HG02870 (cell line): ENCODE measurements around the gene MEGF11.

ENCODE experiments used
- ATAC-seq: cut with Tn5 transposase; IDR thresholded peaks from one replicate; pipeline ENCODE4 v1.9.1; 2021; ENCODE audit warnings: mild to moderate bottlenecking, moderate library complexity; ENCODE audit not compliant: unreplicated experiment

The MEGF11 gene

DNA sequence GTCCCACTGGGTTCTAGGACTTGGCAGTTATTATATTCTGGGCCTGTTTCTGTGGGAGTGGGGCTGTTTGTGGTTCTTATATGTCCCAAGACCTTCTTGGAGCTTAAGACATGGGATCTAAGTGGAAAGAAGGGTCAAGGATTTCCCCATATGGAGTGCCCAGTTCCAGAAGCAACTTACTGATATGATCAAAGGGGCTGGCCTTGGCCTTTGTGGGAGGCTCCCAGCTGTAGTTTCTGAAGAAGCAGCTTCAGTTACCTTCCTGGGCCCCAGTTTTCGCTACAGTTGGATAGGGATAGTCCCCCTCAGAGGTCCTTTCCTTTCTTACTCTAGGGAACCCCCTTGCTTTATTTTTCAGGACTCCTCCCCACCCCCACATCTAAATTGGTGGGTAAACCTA, 328.2 kb downstream of the MEGF11 start:
- no peak for ATAC-seq

DNA sequence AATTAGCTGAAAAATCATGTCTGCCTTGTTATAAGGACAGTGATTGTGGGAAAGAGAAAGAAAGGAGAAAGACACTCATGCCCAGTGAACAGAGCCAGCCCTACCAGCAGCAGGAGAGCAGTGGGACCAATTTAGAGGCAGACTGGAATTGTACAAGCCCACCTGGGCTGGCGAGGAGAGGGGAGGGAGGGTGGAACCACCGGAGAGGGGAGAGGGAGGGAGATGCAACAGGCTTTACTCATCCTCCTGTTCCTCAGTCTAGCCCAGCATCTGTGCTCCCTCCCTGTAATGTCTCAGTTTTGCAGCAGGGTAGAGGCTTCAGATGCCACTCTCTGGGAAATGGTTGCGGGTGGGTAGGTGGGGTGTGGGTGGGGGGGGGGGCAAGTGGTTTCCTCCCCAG, 329.5 kb downstream of the MEGF11 start:
- no peak for ATAC-seq

DNA sequence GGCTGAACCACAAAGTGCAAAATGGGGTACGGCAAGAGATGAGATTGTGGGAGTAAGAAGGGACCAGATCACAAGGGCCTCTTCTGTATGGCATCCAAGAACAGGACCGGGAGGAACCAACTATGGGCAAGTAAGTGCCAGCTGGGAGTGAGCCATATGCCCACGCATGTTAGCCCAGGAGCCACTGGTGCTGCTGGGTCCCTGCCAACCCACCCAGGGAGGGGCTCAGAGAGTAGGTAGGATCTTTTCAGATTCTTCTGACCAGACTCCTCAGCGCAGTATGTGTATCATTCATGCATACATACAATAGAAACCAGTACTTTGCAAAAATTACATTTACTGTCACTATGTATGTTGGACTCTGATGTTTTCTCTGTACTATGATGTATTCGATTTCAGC, 330.3 kb downstream of the MEGF11 start:
- no peak for ATAC-seq

DNA sequence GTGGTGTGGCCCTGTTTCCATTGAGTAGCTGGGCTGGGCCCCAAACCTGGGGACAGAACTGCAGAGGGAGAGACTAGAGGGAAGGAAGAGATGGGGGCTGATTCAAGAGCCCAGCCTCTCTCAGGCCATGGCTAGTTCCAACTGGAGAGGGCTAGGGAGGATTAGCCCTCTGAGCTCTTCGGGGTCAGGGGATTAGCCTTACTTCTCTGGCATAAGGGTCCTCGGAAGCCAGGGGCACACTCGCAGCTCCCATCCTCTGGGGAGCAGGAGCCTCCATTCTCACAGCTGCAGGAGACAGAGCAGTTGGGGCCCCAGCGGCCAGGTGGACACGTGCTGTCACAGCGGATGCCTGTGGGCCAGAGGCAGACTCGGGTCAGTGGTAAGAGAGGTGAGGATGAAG, 330.9 kb downstream of the MEGF11 start:
- ATAC-seq = no peak

DNA sequence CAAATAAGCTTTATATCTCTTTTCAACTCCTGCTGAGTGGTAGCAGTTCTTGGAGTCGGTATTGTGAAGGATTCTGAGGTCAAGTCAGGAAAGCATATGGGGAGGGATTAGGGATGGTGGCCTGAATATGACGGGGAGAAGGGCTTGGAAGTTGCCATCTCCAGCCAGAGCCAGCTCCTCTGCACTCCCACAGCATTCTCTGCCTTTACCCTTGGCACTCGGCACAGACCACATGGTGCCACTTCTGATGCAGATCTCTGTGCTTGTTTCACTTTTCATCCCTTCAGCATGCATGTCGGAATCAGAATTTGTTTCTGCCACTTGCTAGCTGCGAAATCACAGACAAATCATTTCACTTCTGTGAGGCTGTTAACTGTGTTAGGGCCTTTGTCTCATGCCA, 331.8 kb downstream of the MEGF11 start:
- ATAC-seq = no peak

DNA sequence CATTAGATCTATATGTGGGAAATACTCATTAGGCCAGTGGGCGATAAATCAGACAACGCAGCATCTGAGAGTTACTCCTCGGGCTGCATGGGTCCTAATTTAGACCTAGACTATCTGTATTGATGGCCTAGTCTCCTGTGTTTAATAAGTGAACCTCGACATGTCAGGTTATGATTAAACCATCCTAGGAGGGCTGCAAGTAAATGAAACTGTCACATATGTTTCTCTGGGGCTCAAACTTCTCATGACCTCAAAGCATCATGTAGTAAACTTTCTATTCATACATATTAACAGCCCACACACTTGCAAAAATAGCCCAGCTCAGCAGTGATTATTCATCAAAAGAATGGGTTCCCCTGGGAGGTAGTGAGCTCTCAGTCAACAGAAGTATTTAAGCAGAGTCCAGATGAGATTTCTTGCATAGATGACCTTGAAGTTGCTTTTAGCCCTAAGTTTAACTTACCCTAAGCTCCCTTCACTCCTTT, 332.7 kb downstream of the MEGF11 start:
- ATAC-seq = peak; percentile 32

DNA sequence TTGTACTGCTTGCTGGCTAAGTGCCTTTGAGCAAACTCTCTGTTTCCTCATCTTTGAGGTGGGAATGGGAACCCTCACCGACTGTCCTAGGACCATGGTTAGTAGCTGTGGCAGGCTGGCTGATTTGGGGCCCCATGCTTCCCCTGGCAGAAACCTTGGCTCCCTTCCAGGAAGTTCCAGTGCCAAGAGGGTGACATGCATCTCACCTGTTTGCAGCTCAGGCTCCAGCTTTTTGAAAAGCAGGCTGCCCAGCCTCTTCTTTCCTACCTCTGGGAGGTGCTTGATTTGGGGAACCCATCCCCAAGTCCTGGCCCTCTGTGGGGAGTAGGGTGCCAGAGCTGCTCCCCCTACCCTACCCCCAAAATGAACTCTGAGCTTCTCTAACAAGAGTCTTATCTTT, 333.4 kb downstream of the MEGF11 start:
- ATAC-seq = no peak

DNA sequence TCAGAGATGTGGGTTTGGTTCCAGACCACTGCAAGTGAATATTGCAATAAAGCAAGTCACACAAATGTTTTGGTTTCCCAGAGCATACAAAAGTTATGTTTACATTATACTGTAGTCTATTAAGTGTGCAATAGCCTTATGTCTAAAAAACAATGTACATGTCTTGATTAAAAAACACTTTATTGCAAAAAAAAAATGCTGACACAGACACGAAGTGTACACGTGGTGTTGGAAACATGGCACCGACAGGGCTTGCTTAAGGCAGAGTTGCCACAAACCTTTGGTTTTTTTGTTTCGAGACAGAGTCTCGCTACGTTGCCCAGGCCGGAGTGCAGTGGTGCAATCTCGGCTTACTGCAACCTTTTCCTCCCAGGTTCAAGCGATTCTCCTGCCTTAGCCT, 334.2 kb downstream of the MEGF11 start:
- no peak for ATAC-seq

DNA sequence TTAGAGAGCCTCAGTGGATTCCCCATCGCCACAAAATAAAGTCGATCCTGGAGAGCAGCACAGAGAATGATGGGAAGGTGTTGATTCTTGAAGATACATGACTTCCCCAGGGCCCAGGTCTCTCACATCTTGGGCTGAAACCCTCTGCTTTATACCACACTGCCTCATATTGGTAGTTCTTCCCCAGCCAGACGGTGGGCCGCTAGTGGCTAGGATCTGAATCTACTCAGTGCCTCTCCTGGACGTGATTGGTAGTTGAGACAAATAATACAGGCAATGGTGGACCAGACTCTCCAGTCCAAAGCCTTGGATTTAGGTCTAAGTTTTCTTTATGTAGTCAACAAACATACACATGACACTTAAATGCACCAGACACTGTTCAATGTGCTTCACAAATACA, 334.6 kb downstream of the MEGF11 start:
- no peak for ATAC-seq

DNA sequence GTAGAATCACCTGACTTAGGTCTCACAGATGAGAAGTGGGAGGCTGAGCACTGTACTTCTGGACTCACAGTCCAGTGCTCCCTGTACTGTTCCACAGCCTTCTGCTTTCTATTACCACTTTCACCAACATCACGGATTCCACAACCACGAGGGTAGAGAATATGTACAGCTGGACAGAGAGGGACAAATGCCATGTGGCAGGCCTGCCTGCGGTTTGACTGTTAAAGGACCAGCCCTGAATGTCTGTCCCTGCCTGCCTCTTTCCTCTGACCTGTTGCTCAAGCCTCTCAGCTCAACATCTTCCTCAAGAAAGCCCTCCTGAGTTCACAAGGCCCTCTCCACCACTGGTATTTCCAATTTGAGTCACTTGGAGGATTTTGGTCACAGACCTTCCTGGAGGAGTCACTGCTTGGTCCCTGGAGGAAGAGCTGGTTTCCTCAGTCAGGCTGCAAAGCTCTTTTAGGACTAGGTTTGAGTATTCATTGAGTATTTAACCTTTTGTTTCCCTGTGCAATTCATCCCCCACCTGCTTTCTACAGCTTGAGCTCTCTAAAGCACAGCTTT, 335.1 kb downstream of the MEGF11 start:
- no peak for ATAC-seq

DNA sequence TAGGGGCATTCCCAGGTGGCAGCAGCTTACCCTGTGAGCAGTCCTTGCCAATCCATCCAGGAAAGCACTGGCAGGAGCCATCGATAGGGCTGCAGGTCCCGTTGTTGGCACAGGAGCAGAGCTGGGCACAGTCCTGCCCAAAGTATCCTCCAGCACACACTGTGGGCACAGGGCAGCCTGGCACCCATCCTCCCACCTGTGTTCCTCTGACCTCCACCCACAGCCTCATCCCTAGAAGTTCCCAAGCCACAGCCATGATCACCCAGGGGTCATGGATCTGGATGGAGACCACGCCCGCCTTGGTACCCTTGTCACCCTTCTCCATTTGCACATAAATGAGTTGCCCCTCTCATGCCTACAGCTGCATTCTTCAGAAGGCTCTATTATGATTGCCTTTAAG, 335.6 kb downstream of the MEGF11 start:
- no peak for ATAC-seq

DNA sequence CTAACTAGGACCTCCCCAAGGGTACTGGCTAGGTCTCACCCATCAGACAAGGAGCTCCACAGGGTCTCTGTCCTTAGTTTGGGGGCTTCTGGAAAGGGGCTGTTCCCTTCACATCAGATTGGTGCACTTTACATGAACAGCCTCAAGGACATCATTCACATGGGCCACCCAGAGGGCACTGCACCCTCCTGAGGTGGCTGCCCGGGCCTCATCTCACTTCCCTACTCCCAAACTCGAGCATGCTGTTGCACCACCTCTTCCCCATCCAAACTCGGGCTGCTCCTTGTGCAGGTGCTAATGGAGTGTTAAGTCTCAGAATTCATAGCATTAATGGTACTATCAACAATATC, 336.2 kb downstream of the MEGF11 start:
- no peak for ATAC-seq

DNA sequence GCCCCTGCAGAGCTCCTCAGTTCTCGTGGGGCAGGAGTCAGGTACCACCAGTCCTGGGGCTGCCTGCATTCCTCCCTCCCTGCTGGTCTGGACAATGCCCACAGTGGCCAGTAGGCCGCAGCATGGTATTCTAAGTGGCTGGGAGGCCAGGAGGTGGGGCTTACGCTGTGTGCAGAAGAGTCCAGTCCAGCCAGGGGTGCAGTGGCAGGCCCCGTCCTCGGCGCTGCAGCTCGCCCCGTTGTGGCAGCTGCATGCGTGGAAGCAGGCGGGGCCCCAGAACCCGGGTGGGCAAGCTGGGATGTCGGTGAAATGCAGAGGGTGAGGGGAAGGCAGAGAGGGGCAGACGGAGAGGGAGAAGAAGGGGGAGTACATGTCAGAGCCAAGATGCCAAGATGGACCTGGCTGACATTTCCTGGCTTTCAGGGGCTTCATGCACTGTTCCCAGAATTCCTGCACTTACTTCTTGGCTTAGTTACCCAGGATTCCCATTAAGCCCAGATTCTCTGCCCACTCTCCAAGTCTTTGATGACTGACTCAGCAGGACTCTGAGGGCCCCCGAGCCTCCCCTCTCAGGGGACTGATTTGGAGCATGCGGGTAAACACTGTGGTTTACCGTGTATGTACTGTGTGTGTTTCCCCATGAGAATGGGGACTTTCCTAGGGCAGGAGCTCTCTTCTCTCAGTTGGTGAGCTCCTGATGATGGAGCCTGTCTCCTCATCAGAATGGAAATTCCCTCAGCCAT, 336.7 kb downstream of the MEGF11 start:
- ATAC-seq = peak; percentile 59

DNA sequence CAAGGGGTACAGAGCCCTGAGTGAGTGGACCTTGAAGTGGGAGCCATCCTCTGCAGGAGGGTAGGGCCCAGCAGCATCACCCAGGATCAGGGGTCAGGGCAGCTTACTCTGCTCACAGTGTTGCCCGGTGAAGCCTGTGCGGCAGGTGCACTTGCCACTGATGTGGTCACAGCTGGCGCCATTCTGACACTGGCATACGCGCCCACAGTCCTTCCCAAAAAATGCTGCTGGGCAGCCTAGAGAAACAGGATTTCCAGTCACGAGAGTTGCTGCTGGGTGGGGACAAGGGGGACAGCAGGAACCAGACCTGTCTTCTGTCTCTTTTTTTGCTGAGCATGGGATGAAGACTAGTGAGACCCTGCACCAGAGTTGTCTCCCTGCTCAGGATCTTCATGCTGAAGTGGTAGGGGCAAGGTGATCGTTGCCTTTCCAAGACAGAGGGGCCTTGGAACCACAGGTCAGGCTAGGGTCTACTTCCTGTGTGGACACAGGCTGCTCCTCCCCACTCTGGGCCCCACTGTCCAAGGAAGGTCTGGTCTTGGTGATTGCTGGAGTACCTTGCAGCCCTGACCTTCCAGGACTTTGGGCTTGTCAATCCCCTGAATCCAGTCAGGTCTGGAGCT, 337.4 kb downstream of the MEGF11 start:
- no peak for ATAC-seq

DNA sequence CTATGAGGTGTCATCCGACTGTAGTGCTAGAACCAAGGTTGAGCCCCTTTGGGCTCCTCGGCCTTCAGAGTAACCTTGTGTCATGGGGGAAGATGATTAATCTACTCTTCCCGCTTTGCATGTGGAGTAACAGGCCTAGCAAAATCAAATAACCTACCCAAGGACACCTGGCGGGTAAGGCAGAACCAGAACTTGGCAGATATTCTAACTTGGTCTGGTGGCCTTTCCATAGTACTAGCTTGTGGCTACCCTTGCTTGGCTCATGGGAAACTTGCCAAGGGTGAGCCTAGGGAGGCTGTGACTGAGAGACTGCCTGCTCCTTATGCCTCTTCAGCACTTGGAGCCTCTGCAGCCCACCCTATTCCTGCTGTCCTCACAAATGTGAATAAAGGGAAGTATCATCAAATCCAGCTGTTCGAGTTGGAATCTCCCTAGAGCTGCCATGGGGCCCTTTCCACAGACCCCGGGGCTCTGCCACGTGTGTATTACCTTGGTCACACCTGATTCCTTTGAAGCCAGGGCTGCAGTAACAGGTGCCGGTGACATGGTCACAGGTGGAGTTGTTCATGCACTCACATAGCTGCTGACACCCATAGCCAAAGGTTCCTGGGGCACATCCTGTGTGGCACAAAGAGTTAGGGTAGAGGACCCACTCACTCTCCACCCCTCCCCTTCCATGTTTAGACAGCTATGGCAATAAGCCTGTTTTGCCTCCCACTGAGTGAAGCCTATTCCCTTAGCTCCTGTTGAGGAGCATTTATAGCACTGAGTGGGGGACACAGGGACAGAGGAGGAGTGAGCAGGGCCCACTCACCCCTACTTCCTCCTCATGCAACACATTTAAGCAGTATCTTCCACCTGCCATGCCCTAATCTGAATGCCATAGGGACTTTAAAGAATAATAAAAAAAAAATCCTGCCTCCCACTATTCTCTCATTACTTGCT, 338.3 kb downstream of the MEGF11 start:
- ATAC-seq = no peak

DNA sequence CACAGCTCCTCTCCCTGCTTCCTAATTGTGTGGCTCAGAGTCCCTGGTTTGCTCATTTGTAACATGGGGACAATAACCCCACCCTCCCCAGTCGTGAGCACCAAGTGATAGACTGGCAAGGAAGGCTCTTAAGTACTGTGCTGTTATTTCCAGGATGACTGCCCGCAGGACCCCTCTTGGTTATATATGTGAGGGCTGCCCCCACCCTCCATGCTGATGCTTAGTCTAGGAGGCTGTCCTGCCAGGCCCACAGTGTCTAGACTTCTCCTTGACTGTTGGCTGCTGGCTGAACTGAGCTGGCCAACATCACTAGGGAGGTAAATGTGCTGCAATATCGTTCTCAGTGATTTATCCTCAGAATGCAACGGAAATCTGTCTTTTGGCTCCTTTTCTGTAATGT, 339.2 kb downstream of the MEGF11 start:
- no peak for ATAC-seq

DNA sequence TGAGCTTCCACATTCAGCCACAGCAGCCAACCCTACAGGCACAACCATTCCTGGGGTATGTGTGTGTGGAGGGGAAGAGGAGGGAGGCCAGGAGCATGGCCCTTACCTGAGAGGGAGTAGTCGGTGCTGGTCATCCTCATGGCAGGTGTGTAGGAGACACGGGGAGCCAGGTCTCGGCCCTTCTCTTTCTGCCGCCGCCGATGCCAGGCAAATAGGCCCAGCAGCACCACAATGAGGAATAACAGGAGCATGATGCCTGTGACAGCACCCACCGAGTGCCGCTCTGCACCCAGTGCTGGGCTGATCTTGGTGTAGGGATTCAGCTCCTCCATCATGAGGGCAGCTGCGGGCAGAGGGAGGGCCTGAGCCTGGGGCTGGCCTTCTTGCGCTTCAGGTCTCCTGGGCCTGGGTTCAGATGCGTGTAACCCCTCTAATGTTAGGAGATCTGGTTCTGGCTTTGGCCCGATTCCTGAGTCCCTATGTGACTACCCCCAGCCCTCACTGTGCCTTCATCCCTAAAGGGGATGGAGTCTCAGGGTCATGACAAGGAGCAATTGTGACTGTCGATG, 339.8 kb downstream of the MEGF11 start:
- ATAC-seq = no peak

DNA sequence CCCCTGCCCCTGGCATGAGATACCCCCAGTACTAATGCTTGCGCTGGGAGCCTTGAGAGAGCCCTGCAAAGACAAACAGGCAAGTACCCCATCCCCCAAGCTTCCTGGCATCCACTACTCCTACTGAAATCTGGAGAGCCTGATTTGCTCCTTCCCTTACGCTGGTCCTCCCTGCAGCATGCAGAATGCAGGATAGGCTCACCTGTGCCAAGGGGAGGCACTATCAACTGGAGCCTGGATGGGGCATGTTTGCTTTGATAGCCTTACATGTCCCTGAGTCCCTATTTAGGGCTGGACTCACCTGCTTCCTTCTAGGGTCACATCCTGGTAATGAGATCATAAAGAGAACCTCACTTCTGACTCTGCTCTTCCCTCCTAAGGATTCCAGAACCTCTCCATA, 341.3 kb downstream of the MEGF11 start:
- ATAC-seq = no peak

DNA sequence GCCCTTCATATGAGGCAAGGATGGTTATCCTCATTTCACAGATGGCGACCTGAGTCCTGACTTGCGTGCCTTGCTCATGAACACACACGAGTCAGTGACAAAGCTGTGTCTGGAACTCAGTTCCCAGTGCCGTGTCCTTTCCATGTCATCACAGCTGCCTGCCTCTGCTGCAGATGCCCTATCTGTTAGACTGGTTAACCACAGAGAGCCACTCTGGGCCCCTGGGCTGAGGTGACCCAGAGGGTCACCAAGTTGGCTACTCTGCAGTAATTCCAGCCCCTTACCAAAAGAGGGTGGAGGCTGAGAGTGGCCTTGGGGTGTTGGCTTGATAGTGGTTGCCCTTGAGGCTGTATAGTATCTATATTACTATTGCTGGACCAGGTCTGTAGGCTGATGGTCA, 343.2 kb downstream of the MEGF11 start:
- ATAC-seq = no peak

DNA sequence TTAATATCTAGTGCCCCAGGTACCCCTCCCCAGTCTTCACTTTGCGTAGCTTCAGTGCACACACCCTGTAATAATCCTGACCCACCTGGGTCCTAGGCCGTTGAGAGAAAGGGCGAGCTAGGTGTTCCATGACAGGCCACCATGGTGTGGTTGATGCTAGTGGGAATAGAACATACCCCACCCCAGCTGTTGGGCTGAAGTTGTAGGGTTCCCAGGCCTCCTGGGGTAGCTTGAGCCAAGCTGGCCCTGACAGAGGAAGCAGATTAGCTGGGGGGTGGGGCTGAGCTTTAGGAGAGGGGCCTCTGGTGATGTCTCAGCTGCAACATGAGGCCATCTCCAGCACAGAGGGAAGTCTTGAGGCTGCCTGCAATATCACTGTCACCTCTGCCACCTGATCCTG, 343.7 kb downstream of the MEGF11 start:
- ATAC-seq = no peak

DNA sequence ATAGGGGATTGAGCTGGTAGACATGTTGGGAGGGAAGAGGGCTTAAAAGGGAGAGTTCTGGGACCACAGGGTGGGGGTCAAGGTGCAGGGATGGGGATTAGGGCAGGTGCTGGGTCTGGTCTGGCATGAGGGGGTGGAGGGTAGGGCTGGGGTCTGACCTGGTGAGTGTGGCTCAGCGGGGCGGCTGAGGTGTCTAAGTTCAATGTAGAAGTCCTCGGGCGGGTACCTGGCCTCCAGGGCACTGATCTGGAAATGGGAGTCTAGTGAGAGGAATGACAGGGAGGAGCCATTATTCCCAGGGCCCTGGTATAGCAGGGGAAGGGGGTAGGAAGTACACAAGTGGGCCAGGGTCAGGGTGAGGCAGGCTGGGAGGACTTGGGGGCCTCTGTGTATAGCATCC, 344.7 kb downstream of the MEGF11 start:
- no peak for ATAC-seq
